Cardiac septum (tissue), 1 donor: ENCODE data around the gene SHOX. TPM values are rescaled to one million over a fixed set of nuclear protein-coding genes. Genes with fewer than 3 reads are reported as not detected.
"Not testable (repeated sequence)": the region's sequence is repeated elsewhere in the genome, so short reads cannot be mapped to it uniquely, and the experiment has no call there.

Experiments used
- DNase-seq: peaks from one replicate; pipeline ENCODE4 v3.0.0-alpha.2; 2020; ENCODE audit warnings: low spot score
- intact Hi-C: fragments of 100-400 bp; cut with DNase I; formaldehyde crosslinking; loops from one replicate; pipeline ENCODE4 v1.14.0; 2022
- long read RNA-seq: library from polyadenylated mRNA; unstranded; transcript quantifications from one replicate; pipeline ENCODE4 v2.0.0, GENCODE V29; 2021
- total RNA-seq: library from RNA; stranded (reverse); fragmentation: NEBNext Ultra II Directional; extraction: Animal tissue kit (Norgen Biotek cat#: 25700); gene quantifications from one replicate; pipeline ENCODE4 v1.2.1, GENCODE V29; 2021
- donor health status: DM: no; HTN: no; CAD: no.

SHOX gene
- 0.11 TPM for total RNA-seq
- long read RNA-seq = 0 reads

DNA sequence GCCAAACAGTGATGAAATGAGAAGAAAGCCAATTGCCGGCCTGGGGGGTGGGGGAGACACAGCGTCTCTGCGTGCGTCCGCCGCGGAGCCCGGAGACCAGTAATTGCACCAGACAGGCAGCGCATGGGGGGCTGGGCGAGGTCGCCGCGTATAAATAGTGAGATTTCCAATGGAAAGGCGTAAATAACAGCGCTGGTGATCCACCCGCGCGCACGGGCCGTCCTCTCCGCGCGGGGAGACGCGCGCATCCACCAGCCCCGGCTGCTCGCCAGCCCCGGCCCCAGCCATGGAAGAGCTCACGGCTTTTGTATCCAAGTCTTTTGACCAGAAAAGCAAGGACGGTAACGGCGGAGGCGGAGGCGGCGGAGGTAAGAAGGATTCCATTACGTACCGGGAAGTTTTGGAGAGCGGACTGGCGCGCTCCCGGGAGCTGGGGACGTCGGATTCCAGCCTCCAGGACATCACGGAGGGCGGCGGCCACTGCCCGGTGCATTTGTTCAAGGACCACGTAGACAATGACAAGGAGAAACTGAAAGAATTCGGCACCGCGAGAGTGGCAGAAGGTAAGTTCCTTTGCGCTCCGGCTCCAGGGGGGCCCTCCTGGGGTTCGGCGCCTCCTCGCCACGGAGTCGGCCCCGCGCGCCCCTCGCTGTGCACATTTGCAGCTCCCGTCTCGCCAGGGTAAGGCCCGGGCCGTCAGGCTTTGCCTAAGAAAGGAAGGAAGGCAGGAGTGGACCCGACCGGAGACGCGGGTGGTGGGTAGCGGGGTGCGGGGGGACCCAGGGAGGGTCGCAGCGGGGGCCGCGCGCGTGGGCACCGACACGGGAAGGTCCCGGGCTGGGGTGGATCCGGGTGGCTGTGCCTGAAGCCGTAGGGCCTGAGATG, at the start of gene SHOX:
Gene SHOX, plus strand, starts transcription at position 180 of the 885 bp plus-strand sequence. Its CDS starts 107 bp downstream, at position 287.
- intact Hi-C loops = no loop called here
- peak; percentile 33 for DNase-seq

DNA sequence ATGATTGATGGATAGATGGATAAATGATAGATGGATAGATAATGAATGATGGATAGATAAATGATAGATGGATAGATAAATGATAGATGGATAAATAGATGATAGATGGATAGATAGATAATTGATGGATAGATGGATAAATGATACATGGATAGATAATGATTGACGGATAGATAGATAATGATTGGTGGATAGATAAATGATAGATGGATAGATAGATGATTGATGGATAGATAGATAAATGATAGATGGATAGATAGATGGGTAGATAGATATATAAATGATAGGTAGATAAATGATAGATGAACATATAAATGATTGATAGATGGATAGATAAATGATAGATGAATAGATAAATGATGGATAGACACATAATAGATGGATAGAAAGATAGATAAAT, 49.5 kb upstream of the SHOX start:
- intact Hi-C loops = no loop called here
- DNase-seq = no peak

DNA sequence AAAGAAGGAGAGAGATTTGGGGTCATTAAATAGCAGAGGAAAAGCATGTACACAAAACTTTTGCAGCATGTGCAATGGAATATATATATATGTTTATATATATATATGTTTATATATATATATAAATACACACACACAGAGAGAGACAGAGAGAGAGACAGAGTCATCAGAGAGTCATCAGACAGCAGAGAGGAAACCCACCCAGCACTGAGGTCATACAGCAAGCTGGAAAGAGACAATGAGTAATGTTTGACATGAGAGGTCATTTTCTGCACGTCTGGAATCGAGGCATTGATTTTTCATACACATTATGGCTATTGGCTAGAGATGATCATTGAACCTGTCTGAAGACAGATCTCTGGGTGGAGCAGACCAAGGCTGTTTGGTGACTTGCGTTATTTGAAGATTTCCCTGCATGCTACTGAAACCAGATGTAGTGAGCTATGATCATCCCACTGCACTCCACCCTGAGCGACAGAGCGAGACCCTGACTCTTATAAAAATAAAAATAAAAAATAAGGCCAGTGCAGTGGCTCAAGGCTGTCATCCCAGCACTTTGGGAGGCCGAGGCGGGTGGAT, 48.8 kb upstream of the SHOX start:
- intact Hi-C loops = no loop called here
- DNase-seq = no peak

DNA sequence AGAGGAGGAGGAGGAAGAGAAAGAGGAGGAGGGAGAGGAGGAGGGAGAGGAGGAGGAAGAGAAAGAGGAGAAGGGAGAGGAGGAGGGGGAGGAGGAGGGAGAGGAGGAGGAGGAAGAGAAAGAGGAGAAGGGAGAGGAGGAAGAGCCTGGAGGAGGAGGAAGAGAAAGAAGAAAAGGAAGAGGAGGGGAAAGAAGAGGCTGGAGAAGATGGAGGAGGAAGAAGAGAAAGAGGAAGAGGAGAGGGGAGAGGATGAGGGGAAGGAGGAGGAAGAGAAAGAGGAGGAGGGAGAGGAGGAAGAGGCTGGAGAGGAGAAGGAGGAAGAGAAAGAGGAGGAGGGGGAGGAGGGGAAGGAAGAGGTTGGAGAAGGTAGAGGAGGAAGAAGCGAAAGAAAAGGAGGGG, 46.0 kb upstream of the SHOX start:
- no peak for DNase-seq
- intact Hi-C loops = no loop called here

DNA sequence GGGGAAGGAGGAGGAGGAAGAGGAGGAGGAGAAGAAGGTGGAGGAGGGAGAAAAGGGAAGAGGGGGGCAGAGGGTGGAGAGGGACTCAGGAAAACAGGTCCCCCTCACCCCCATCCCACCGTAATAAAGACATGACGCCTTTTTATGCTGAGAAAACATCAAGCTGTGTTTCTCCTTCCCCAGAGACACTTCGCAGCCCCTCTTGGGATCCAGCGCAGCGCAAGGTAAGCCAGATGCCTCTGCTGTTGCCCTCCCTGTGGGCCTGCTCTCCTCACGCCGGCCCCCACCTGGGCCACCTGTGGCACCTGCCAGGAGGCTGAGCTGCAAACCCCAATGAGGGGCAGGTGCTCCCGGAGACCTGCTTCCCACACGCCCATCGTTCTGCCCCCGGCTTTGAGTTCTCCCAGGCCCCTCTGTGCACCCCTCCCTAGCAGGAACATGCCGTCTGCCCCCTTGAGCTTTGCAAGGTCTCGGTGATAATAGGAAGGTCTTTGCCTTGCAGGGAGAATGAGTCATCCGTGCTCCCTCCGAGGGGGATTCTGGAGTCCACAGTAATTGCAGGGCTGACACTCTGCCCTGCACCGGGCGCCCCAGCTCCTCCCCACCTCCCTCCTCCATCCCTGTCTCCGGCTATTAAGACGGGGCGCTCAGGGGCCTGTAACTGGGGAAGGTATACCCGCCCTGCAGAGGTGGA, 45.3 kb upstream of the SHOX start:
- no peak for DNase-seq
- intact Hi-C loops = no loop called here

DNA sequence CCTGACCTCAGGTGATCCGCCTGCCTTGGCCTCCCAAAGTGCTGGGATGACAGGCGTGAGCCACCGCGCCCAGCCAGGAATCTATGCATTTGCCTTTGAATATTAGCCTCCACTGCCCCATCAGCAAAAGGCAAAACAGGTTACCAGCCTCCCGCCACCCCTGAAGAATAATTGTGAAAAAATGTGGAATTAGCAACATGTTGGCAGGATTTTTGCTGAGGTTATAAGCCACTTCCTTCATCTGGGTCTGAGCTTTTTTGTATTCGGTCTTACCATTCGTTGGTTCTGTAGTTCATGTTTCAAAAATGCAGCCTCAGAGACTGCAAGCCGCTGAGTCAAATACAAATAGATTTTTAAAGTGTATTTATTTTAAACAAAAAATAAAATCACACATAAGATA, 44.2 kb upstream of the SHOX start:
- no peak for DNase-seq
- intact Hi-C loops = no loop called here

DNA sequence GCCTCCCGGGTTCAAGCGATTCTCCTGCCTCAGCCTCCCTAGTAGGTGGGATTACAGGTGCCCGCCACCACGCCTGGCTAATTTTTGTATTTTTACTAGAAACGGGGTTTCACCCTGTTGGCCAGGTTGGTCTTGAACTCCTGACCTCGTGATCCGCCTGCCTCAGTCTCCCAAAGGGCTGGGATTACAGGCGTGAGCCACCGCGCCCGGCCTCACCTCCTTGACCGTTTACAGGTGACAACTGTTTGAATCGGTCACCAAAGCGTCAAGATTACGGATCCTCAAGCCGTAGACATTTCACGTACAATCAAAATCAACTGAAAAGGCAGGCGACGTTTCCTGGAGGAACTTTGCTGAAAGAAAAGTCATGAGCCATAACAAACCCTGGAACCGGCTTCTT, 41.3 kb upstream of the SHOX start:
- intact Hi-C loops, DNase-seq: not testable (repeated sequence)

DNA sequence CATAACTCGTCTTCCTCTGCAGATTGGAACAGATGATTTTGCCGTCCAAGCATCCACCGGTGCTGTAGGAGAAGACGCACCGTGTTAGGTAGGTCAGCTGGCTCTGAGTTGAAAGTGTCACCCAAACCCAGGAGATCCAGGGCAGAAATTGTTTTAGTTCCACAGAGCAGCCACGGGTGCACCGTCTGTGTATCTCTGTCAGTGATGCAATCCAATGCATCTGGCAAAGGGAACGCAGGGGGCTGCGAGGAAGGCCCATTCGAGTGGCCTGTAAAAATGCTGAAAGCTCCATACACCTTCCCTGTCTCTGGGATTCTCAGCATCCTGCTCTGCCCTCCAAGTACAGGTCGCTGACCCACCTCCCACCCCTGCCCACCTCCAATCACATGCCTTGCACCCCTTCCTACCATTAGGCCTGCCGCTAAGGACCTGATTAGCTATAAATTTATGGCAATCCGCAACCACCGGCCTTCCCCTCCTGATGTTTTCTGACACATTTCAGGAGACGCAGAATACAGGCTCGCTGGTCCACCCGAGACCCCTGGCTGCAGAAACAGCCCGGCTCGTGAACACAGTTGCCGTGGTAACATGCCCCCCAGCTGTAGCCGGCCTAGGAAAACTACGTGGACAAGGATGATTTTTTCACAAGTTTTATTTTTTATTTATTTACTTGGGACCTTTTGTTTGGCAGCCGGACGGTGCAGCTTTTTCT, 39.7 kb upstream of the SHOX start:
- intact Hi-C loops = no loop called here

DNA sequence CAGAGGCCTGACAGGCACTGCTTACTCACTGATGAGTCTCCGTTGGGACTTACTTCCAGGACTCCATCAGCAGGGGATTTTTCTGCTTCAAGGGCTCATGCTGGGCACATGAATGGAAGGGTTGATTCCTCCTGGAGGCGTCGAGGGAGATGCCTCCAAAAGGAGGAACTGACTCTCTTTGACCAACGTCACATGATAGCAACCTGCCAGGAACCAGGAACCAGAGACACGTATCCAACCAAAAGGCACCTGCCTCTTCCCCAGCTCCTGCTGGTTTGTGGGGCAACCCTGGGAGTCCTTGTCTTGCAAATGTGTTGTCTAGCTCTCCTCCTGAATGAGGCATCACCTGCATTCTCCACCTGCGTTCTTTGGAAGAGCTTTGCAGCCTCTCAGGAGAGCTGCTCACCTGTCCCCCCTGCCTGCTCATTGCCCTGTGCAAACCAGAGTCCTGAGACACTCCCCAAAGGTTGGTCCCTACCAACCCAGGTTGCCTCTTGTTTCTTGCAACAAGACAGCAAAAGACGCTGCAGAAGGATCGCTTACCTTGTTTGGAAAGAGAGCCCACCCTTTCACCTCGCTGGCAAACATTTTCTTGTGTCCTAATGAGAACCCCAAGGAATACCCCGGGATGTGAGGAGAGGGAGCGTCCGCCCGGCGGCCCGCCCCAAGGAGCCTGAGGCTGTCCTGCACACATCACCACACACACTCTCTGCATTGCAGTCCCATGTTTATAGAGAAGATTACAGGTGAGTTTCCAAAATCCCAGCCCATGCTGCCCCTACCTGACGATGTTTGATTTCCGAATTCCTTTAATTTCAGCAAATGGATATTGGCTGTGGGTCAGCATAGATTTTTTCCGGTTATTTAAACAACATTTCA, 30.5 kb upstream of the SHOX start:
- intact Hi-C loops = no loop called here
- DNase-seq = no peak

More for the DNA sequence above, 39.7 kb upstream of the SHOX start:
- DNase-seq = no peak

DNA sequence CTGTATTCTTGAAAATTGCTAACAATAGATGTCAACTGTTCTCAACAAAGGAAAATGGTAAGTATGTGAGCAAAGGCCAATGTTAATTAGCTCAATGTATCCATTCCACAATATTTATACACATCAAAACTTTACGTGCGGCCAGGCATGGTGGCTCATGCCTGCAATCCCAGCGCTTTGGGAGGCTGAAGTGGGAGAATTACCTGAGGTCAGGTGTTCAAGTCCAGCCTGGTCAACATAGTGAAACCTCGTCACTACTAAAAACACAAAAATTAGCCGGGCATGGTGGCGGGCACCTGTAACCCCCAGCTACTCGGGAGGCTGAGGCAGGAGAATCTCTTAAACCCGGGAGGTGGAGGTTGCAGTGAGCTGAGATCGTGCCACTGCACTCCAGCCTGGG, 27.6 kb upstream of the SHOX start:
- DNase-seq, intact Hi-C loops: not testable (repeated sequence)

DNA sequence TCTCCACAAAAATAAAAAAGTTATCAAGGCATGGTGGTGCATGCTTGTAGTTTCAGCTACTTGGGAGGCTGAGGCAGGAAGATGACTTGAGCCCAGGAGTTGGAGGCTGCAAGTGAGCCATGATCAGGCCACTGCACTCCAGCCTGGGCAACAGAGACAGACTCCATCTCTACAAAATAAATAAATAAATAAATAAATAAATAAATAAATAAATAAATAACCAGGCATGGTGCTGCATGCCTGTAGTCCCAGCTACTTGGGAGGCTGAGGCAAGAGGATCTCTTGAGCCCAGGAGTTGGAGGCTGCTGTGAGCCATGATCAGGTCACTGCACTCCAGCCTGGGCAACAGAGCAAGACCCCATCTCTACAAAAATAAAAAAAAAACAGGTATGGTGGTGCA, 26.0 kb upstream of the SHOX start:
- intact Hi-C loops, DNase-seq: not testable (repeated sequence)

DNA sequence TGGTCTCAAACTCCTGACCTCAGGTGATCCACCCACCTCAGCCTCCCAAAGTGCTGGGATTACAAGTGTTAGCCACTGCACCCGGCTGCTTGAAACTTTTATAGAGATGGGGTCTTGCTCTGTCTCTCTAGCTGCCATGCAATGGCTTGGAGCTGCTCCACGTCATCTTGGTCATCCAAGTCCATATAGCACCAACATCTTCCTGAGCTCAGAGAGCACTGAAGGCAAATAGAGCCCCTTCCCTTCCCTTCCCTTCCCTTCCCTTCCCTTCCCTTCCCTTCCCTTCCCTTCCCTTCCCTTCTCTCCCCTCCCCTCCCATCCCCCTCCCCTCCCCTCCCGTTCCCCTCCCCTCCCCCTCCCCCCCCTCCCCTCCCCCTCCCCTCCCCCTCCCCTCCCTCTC, 22.5 kb upstream of the SHOX start:
- intact Hi-C loops, DNase-seq: not testable (repeated sequence)

DNA sequence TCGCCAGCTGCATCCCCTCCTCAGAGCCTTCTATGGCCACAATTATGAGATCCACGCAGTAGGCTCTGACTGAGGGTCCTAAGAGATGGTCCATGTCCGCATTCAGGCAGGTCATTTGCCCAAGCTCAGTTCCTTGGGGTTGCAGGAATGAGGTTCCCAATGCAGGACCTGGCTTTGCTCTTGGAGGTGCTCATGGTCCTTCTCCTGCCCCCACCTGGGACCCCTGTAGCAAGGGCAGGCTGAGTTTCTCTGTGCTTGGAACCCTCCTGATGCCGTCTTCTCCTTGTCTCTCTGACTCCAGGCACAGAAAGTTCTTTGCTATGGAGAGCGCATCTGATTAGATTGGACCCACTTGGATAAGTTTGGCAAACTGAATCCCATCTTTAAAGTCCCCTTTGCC, 16.5 kb upstream of the SHOX start:
- intact Hi-C loops = no loop called here
- DNase-seq = no peak

DNA sequence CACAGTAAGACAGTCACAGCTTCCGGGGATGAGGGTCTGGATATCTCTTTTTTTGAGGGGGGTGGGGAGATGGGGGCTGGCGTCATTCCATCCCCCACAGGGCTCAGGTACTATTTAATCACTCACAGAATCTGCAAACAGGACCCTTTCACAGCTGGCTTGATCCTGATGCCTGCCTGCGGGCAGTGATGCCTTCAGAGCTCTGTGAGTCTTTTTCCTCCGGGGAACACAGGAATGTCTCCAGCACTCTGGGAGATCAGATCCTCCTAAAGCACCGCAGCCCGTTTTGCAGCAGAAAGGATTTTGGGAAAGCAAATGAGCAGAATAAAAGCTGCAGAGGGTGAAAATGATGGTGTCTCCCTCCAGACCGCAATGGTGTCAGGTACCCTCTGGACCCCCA, 13.2 kb upstream of the SHOX start:
- no peak for DNase-seq

DNA sequence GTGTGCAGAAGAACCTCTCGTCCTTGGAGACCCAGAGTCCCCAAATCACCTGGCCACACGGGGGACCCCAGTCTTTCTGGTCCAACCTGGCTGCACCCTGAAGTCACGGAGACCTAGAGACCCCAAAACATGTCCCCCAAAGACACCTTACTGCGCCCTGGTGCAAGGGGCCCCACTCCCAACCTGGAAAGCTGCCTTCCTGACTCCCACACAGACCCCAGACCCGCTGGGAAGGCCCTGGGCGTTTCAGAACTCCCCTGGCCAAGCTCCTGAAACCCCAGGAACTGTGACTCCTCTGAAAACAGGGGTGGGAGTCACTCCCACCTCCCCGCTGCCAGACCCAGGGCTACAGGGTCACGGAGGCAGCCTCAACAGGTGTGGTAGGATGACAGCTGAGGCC, 12.7 kb upstream of the SHOX start:
- no peak for DNase-seq
- intact Hi-C loops = no loop called here

More for the DNA sequence above, 13.2 kb upstream of the SHOX start:
- intact Hi-C loops = no loop called here

DNA sequence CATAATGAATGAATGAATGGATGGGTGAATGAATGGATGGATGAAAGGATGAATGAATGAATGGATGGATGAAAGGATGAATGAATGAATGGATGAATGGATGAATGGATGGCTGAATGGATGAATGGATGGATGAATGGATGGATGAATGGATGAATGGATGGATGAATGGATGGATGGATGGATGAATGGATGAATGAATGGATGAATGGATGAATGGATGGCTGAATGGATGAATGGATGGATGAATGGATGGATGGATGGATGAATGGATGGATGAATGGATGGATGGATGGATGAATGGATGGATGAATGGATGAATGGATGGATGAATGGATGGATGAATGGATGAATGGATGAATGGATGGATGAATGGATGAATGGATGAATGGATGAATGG, 12.3 kb upstream of the SHOX start:
- intact Hi-C loops, DNase-seq: not testable (repeated sequence)

DNA sequence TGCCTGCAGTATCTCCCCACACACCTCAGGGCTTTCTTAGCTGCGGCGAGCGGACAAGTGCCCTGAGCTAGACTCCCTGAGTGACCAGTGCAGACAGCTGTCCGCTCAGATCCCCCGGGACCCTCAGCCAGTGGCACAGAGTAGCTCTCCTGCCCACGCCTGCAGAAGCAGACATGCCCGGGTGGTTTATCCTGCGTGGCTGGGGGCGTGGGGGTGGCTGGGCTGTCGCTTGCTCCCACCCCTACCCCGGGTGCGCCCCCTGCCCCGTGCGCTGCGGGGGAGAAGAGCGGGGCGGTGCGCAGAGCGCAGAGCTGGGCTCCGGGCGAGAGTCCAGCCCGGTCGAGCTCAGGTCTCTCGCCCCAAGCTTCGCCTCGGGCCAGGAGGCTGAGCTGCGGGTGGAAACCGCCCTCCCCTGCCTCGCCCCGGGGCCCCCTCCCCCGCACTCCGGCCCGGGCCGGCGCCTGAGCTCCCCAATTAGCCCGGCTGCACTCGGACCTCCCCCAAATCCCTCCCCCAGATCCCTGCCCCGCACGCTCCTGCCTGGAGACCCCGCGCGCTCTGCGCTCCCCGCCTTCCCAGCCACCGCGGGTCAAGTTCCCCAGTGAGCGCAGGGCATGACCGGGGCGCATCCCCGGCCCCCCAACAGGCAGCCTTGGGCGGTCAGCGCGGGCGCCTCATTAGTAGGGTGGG, 11.7 kb upstream of the SHOX start:
- no peak for DNase-seq
- intact Hi-C loops = no loop called here

DNA sequence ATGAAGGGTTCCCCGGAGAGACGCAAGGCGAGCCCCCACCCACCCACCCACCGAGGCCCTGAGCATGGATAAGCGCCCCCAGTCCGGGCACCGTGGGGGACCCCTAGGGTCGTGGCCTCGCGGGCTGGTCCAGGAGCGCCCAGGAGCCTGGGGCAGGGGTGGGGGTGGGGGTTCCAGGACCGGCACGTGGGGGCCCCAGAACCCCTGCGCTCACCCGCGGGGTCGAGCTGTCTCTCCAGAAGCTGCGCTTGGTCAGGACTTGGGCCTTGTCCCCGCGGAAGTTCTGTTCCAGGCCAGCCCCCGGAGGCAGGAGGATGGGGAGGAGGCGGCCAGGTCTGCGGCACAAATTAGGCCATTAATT, 11.2 kb upstream of the SHOX start:
- DNase-seq = no peak
- intact Hi-C loops = no loop called here
